ENCODE measurements around the gene MEF2D. TPM values are rescaled to one million over a fixed set of nuclear protein-coding genes. Genes with fewer than 3 reads are reported as not detected.

Gene MEF2D
- total RNA-seq, 1 experiment from 2014 or later: 18.7 TPM

GRCh38 chr1:156452907-156453306 is 47.7 kb downstream of the MEF2D start:
- H2BK12ac ChIP-seq (ENCODE audit: insufficient read length, low read depth, low read length): no peak overlapping the region
- no peaks in the 10 kb centered on the region for H3K79me2 ChIP-seq (ENCODE audit: insufficient read depth, low read length)
- no peak overlapping the region for H4K91ac ChIP-seq (ENCODE audit: insufficient read length, low read depth, low read length)
- H2AFZ ChIP-seq (ENCODE audit: low read length): no peak overlapping the region
- DNase-seq: no peak
- no peak overlapping the region for H4K5ac ChIP-seq (ENCODE audit: insufficient read length, low read depth, low read length)
- Mint-ChIP-seq H3K4me1 (peaks cover 15 to 17% of the 10 kb centered on the region in 2 experiments), H3K4me3 (no peak overlapping the region), H3K27ac (no peak overlapping the region), H3K36me3 (ENCODE audit: insufficient read depth in 1 of 3, low read depth in 3 of 3) (no peaks in the 10 kb centered on the region), H3K27me3 (ENCODE audit: low read depth) (peaks cover 1% of the 10 kb centered on the region), H3K9me3 (no peaks in the 10 kb centered on the region)
- no peak overlapping the region for H3T11ph ChIP-seq (ENCODE audit: low read length)
- H3K23ac ChIP-seq (ENCODE audit: insufficient read length, low read depth, low read length): no peak overlapping the region
- no peak overlapping the region for H2AK5ac ChIP-seq (ENCODE audit: insufficient read length, low read length)
- no peaks in the 10 kb centered on the region for H3K27me3 ChIP-seq (ENCODE audit: insufficient read depth, low read length)
- no peak overlapping the region for H3K4me2 ChIP-seq (ENCODE audit: insufficient read depth, insufficient read length, low read length)
- H2BK15ac ChIP-seq (ENCODE audit: low read depth, low read length): no peak overlapping the region
- H3K79me1 ChIP-seq (ENCODE audit: insufficient read depth, low read depth, low read length, poor library complexity, severe bottlenecking): no peaks in the 10 kb centered on the region
- H4K20me1 ChIP-seq (ENCODE audit: control insufficient read depth, insufficient read depth, insufficient read length): no peaks in the 10 kb centered on the region
- WGBS (ENCODE audit: extremely low coverage, insufficient read length, low lambda C conversion rate): no CpG with 5 or more reads among the region's 1 CpG
- no peak overlapping the region for H3K27ac ChIP-seq (ENCODE audit: insufficient read length, low read depth, low read length)
- H3K23me2 ChIP-seq (ENCODE audit: insufficient read length, low read depth, low read length, poor library complexity, severe bottlenecking): peaks cover 6% of the 10 kb centered on the region
- H2BK120ac ChIP-seq (ENCODE audit: low read depth, low read length, poor library complexity, severe bottlenecking): no peak overlapping the region
- H3K56ac ChIP-seq (ENCODE audit: insufficient read length, low read depth, low read length): no peak overlapping the region
- H3K18ac ChIP-seq (ENCODE audit: insufficient read length, low read depth, low read length): no peak overlapping the region
- H2BK20ac ChIP-seq (ENCODE audit: low read depth, low read length, poor library complexity, severe bottlenecking): no peak overlapping the region
- no peak overlapping the region for H2BK5ac ChIP-seq (ENCODE audit: insufficient read length, low read length)
- no peak for TF ChIP-seq CTCF (conservative IDR thresholded peaks at IDR 0.05)
- H3K9me3 ChIP-seq (ENCODE audit: control insufficient read depth, low read depth, low read length): no peaks in the 10 kb centered on the region
- no peak overlapping the region for H4K8ac ChIP-seq (replicated peaks; ENCODE audit: insufficient read length, low read depth, low read length)
- no peak overlapping the region for H3K9ac ChIP-seq (ENCODE audit: extremely low read depth, insufficient read length, low read length)
- no peak overlapping the region for H3K4ac ChIP-seq (ENCODE audit: low read depth, low read length)
- no peaks in the 10 kb centered on the region for H3K4me1 ChIP-seq (ENCODE audit: insufficient read depth, low read length)
- H3K14ac ChIP-seq (ENCODE audit: insufficient read depth, low read length): no peak overlapping the region
